Measurements from ENCODE around the gene CCNY. TPM values are rescaled to one million over a fixed set of nuclear protein-coding genes. Genes with fewer than 3 reads are reported as not detected.

Gene CCNY
- total RNA-seq, 4 donors from 2014 or later = 37.5 to 56.3 (median 43.9) TPM

GRCh38 chr10:35507519-35508109, 171.3 kb downstream of the CCNY start:
- intact Hi-C loops (cut with DNase I) = no loop called here
- Histone ChIP-seq H3K27ac (no peak overlapping the region), H3K36me3 (no peaks in the 10 kb centered on the region), H3K27me3 (no peaks in the 10 kb centered on the region), H3K9me3 (no peaks in the 10 kb centered on the region), H3K4me1 (peaks cover 0 to 3% of the 10 kb centered on the region in 2 donors), H3K4me3 (replicated peaks in 1 of 3) (no peak overlapping the region)
- no peak for TF ChIP-seq POLR2A (IDR thresholded peaks at IDR 0.05)
- WGBS, 2 donors = 92 to 95% methylated on average over 8 of the region's 8 CpGs
- no peak for DNase-seq

- intact Hi-C loops (cut with DNase I) = no loop called here
- H3K27ac ChIP-seq = no peak overlapping the region
- H3K27me3 ChIP-seq = no peaks in the 10 kb centered on the region
- no peaks in the 10 kb centered on the region for H3K9me3 ChIP-seq
- peaks cover 0 to 3% of the 10 kb centered on the region in 2 donors for H3K4me1 ChIP-seq
- DNase-seq = no peak
- 92 to 94% methylated on average over 1 of the region's 1 CpG for WGBS, 2 donors
- TF ChIP-seq POLR2A (IDR thresholded peaks at IDR 0.05) = no peak
- TF ChIP-seq CTCF (IDR thresholded peaks at IDR 0.05) = no peak
- no peak overlapping the region for H3K4me3 ChIP-seq (replicated peaks in 1 of 3)
- H3K36me3 ChIP-seq = no peaks in the 10 kb centered on the region
Observed at GRCh38 chr10:35508647-35509046, 172.3 kb downstream of the CCNY start.

GRCh38 chr10:35510891-35511290, 174.6 kb downstream of the CCNY start:
- H3K27ac ChIP-seq = no peak overlapping the region
- intact Hi-C loops (cut with DNase I) = no loop called here
- no peaks in the 10 kb centered on the region for H3K36me3 ChIP-seq
- H3K4me3 ChIP-seq (replicated peaks in 1 of 3) = no peak overlapping the region
- no peak for TF ChIP-seq POLR2A (IDR thresholded peaks at IDR 0.05)
- TF ChIP-seq CTCF (IDR thresholded peaks at IDR 0.05) = no peak
- no peak for DNase-seq
- peaks cover 3 to 4% of the 10 kb centered on the region in 2 donors for H3K4me1 ChIP-seq
- WGBS, 2 donors = 88 to 96% methylated on average over 8 of the region's 8 CpGs
- no peaks in the 10 kb centered on the region for H3K27me3 ChIP-seq
- no peaks in the 10 kb centered on the region for H3K9me3 ChIP-seq

- H3K4me3 ChIP-seq (replicated peaks in 1 of 3) = no peak overlapping the region
- intact Hi-C loops (cut with DNase I) = no loop called here
- no peaks in the 10 kb centered on the region for H3K9me3 ChIP-seq
- no peak for DNase-seq
- H3K4me1 ChIP-seq = peaks cover 3 to 6% of the 10 kb centered on the region in 2 donors
- no peaks in the 10 kb centered on the region for H3K27me3 ChIP-seq
- 50 to 53% methylated on average over 8 of the region's 8 CpGs for WGBS, 2 donors
- no peak overlapping the region for H3K27ac ChIP-seq
- H3K36me3 ChIP-seq = no peaks in the 10 kb centered on the region
- TF ChIP-seq POLR2A (IDR thresholded peaks at IDR 0.05) (no peak), CTCF (IDR thresholded peaks at IDR 0.05) (no peak)
Observed at GRCh38 chr10:35511647-35512046, 175.3 kb downstream of the CCNY start.

- 87 to 92% methylated on average over 2 of the region's 2 CpGs for WGBS, 2 donors
- Histone ChIP-seq H3K4me1 (peaks cover 0 to 6% of the 10 kb centered on the region in 2 donors), H3K4me3 (replicated peaks in 1 of 3) (no peak overlapping the region), H3K27ac (no peak overlapping the region), H3K36me3 (no peaks in the 10 kb centered on the region), H3K27me3 (no peaks in the 10 kb centered on the region), H3K9me3 (no peaks in the 10 kb centered on the region)
- intact Hi-C loops (cut with DNase I) = no loop called here
- TF ChIP-seq POLR2A (IDR thresholded peaks at IDR 0.05) = no peak
- no peak for TF ChIP-seq CTCF (IDR thresholded peaks at IDR 0.05)
- DNase-seq = no peak
Observed at GRCh38 chr10:35516102-35516670, 179.9 kb downstream of the CCNY start.
